GM18909 (cell line): ENCODE results near the gene NID2.

Source experiments
- ATAC-seq: cut with Tn5 transposase; IDR thresholded peaks from one replicate; pipeline ENCODE4 v1.9.1; 2021; ENCODE audit warnings: mild to moderate bottlenecking; ENCODE audit not compliant: unreplicated experiment, poor library complexity

The NID2 gene

DNA sequence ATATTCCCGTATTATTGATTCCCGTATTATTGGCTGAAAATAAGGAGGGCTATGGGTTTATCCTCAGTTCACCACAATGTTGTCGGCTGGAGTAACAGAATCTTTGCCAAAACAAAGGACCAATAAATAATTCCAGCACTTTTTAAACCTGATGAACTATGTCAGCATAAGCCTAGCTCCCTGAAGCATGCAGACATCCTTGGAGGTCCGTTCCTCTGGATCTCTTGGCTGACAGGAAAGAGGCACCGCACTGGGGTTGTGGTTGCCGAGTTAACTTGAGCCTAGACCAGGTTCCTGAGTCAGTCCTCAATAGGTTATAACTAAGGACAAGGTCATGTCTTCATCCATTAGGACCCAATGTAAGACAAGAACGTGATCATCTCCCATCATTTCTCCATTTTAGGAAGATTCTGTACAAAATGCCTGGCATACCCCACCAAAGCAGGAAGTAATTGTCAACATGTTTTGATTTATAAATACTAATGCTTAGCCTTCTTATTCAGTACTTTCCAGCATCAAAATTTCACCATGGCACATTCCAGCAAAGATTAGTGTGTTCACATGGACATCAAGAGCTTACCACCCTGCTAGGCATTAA is 36.6 kb downstream of the NID2 start:
- ATAC-seq, result no peak

DNA sequence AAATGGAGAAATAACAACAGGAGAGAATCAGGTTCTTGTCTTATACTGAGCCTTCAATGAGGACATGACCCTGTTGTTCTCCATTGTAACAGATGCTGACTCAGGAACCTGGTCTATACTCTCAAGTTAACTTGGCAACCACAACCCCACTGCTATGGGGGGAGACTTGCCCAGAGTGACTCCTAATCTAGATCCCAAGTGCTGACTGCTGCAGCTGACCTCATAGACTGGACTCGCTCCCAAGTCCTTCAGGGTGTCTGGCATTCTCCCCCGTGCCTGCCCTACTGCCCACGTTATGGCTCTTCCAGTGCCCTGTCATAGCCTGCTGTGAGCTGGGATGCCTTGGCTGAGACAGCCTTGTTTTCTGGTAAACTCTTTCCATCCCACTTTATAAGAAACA is 37.1 kb downstream of the NID2 start:
- ATAC-seq, result no peak

DNA sequence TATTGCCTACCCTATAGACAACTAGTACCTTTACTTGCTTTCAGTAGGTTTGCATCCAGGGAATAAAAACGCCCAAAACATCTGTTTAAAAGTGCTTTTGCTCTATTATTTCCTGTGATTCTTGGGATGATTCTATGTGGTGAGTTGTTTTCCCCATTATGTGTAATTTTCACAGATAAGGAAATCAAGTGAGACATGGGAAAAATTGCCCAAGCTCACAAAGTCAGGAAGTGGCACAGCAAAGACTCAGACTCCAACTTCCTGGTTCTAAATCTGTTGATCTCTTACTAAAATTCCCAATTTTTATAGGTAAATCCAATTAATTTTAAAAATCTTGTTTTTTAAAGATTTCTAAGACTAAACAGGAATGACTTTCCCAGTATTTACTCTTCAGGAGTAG is 39.0 kb downstream of the NID2 start:
- no peak for ATAC-seq

DNA sequence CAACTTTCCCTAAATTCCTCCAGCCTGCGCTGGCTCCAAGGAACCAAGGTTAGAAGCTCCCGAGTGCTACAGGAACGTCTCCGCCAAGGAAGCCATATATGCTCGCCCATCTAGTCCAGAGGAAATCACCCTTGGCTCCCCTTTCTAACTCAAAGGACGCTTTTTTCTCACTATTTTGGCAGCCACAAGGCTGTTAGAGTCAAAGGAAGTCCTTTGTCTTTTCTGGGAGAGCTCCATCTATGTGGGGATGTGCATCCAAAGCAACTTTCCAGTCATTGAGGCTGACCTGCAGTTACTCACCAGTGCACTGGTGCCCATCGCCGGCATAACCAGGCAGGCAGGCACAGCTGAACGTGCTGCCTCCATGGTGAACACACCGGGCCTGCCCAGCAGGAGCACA is 42.0 kb downstream of the NID2 start:
- no peak for ATAC-seq

DNA sequence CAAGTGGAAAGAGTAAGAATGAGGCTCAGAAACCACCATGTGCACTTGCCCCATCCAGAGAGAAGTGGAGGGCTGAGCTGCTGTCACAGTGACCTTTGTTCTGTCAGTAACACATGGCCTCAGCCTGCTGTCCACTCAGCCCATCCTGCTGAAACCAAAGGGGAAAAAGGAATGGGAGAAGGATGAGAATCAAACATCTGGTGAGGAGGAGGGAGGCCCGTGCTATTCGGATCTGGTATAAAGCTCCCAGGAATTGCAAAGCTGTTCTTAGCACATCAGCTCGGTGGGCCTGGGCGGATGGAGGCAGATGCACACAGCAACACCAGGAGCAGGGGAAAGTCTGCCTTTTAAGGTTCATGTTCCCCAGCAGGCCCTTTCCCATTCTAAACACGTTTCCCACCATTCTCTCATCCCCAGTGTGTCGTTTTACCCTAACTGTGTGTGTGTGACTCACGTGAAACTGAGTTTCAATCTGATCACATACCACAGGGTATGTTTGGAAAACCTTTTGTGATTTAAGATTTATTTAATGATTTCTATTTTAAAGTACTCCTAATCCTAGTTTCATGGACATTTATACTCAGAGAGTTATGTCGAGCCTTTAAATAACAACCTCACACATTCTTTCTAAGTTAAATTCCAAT is 42.7 kb downstream of the NID2 start:
- no peak for ATAC-seq

DNA sequence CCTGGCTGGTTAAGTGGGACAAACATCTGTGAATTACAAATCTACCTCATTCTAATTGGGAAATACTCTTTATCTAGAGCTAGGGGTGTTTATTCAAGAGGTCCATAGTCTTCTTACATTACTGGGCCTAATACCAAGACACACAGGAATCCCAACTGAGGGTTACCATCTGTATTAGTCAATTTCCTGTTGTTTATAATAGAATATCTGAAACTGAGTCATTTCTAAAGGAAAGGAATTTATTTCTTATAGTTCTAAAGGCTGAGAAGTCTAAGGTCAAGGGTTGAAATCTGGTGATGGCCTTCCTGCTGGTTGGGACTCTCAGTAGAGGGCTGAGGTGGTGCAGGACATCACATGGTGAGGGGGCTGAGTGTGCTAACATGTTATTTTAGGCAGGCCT is 43.5 kb downstream of the NID2 start:
- no peak for ATAC-seq

DNA sequence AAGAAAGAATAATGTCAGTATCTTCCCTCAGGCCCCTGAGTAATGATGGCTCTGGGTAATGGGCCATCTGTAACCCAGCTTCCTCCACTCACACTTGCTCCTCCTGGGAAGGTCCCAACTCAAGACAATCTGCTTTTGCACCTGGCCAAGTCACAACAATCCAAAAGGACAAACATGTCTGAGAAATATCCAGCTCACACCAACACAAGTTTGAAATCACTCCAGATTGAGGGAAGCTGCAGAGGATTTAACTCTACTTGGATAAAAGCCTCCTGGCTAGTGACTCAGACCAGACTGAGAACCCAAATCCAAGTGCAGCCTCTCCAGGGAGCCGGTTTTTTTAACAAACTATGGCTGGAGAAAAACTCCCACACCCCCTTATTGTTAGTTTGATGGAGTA is 45.3 kb downstream of the NID2 start:
- ATAC-seq, result no peak

DNA sequence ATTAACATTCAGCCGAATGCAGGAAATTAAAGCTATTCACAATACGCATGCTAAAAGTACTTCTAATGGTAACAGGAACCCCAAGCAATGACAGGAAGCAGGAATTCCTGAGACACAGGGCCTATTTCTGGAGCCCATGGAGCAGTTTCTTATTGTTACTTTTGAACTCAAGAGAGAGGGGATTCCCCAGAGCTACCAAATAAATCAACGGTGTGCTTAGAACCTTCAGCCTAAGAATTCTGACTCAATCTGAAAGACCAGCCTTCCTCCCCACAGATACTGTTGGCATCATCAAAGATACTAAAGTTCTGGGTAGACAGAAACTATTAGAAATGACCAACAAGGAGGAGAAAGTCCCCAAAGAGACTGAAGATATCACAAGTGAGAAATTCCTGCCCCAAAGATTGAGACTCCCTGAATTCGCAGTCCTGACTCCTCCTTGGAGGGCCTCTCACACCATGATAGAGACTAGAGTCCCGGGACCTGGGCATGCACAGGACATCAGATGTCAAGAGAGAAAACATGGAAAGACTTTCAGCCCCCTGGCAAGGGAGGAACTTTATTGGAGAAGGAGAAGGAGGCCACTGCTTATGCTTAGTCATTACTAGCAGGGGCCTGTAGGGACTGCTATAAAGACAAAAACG is 46.8 kb downstream of the NID2 start:
- ATAC-seq, result peak; percentile 84

DNA sequence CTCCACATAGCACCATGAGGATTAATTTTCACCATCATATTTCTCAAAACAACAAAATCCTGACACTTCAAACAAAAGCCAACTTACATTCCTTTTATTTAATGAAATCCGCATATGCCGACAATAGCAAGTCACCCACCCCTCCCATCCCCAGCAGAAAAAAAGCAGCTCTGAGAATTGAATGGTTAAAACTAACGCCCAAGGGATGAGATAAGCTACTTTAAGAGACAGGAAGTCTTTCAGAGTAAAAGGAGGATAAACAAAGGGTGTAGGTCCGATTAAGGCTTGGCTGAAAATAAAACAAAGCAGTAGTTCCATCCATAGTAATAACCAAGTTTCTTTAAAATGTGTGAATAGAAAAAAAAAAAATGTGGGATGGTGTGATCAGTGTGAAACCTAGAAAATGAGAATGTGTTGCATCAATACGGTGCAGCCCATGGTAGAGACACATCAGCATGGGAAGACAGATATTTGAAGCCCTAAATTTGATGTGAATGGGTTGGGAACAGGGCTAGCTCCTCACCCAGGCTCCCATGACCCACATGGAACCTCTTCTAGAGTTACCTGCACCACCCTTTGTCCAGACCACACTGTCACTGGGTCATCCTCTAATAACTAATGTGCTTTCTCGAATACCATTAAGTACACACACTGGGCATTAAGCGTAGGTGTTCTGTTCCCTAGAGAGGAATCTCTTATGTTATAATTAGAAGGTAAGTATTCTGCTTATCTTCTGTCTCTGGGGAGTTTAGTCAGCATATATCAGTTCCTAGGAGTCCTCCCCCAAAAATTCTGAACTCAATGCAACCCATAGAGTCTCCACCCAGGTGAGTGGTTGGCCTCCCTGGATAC is 47.8 kb downstream of the NID2 start:
- ATAC-seq, result no peak

DNA sequence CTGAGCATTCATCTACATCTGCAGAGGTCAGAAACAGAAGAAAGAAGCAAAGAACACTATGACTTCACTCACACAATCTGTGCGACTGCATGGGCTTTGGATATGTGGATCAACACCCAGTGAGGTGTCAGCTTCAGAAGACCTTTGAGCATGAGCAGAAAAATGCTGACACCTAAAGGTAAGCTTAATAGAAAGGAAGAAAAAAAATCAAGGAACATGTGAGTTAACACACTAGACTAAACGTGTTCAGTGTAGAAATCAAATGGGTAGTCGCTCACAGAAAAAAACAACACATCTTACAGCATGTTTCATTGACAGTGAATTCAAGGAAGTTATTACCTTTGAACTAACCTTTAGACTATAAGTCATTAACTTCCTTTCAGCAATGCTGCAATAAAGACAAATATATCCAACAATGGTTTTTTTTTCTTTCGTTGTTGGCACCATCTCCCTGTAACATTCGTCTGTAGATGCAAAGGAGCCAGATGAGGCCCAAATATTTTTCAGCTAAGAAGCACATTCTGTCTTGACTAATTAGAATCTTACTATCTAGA is 48.6 kb downstream of the NID2 start:
- no peak for ATAC-seq

DNA sequence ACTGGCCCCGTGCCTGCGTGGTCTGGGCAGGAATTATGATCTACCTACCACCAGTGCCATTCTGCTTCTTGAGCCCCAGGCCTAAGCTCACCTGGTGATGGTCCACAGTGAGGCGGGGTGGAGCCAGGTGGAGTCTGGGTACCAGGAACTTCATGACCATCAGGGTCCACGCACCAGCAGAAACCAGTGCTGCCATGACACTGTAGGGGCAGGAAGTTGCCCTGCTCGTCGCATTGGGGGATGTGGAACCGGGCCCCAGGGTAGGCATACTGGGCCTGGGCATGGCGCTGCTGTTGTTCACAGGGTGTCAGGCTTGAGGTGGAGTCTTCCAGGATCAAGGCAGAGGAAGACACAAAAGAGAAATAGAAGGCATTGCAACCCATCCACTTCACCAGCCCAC is 49.9 kb downstream of the NID2 start:
- ATAC-seq, result no peak

DNA sequence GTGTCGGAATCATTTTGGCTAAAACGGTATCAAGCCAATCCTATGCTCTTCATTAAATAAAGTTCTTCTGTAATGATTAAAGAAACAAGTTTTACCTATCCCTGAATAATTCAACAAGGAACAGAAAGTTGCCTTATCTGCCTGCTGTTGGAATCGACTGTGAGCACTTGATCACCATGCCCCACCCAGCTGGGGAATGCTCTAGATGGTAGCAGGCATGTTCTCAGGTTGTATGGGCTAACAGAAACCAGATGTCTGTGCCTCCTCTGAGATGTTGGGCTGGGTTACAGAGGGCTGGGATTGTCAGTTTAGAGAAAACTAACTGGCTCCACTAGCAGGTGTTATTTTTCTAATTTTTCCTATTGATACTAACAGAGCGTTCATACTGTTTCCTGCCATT is 50.6 kb downstream of the NID2 start:
- no peak for ATAC-seq

DNA sequence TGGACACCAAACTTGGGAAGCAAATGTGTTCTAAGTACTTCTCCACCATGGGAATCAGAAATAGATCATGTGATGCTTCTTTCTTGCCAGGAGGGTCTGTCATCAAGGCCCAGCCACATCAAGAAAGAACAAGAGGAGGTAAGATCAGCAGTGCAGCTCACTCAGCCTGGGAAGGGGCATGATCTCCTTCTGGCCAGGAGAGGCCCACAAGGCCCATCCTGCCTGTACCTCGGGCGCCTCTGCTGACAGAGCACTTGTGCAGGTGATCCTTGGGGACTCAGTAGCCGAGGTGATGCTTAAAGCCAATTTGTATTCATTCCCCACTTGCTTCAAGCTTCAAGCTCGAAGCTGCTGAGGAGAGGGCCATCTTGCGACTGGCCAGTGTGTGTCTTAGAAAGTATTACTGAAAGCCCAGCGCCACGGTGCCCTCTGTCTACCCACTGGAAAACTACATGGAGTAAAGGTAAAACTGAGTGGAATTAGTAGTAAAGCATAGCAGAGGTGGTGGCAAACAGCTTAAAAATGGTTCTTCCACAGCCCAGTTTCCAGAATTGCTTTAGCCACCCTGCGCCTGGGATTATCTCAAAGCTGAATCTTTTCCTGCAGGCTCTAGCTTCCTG is 53.3 kb downstream of the NID2 start:
- no peak for ATAC-seq

DNA sequence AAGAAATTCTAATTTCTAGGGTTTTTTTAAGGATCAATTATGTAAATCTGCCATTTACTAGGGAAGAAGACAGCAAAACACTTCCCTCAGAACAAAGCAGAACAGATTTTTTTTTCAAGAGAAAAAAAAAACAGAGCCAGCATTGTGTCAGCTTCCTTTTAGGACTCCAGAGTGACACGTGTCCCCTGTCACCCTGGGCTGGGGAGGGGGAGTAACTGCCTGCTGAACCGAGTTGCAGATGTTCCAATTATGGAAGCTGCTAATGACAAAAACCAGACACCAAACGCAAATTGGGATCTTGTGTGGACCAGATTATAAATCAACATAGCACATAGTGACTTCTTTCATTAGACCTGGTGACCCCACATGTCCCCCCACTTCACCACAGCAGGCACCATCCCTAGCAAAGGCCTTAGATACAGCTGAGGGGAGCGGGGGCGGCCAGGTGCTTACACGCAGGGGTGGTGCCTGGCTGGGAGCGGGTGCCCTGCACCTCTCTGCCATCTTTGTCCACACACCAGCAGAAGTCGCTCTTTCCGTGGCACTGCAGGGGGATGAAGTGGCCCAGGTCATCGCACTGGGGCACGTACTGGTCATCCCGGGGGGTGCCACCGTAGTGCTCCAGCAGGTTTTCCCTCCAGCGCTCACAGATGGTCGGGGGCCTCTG is 54.1 kb downstream of the NID2 start:
- no peak for ATAC-seq

DNA sequence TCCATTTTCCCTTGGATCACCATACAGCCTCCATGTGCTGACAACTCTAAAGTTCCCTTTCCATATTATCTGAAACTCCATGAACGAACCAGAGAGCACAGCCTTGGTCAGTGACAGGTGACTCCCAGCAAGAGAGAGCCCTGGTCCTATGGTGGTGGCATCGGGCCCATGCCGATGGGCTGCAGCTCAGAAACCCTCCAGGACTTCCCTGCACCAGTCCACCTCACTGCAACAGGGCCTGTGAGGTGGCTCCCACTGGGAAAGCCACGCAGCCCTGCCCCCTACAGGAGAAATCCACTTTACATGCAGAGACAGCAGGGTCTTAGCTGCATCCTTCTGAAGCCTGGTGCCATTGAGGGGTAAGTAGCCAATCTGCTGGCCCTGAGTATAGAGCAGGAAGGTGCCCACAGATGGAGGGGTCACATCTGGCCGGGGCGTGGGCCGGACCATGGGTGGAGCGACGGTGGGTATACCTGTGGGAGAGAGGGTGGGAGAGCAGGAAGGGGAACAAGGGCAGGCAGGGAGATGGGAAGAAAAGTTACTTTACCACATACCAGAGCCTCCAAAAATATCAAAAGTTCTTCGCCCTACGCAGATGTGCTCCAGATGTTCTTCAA is 54.8 kb downstream of the NID2 start:
- no peak for ATAC-seq

DNA sequence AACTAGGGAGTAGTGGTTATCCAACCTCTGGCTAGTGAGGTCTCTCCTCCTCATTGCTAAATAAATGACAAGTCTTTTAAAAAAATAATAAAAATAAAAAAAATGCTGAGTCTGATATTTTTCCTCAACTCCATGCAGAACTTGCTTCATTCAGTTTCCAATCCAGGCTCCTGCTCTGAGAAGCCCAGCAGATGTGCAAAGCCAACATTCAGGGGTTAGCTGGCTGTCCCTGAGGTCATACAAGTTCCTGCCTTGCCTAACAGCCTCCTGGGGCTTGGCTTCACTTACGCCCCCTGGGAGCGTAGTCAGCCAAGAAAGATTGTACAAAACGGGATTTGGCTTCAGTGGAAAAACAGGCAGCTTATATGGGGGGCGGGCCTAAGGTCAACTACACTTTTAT is 56.2 kb downstream of the NID2 start:
- no peak for ATAC-seq

DNA sequence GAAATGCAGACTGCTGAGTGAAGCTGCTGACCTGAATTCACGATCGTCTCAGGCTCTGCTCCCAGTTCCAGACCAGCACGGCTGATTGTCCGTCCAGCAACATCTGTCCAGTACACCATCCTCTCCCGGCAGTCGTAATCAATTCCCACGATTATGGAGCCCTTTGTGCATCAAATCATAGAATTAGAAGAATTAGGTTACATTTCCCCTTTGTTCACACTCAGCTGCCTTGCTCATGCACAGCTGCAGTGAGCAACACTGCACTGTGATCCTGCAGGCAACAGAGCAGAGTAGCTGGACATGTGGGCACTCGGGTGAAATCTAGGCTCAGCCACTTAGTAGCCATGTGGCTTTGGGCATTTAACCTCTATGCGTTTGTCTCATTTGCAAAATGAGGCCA is 57.3 kb downstream of the NID2 start:
- no peak for ATAC-seq

DNA sequence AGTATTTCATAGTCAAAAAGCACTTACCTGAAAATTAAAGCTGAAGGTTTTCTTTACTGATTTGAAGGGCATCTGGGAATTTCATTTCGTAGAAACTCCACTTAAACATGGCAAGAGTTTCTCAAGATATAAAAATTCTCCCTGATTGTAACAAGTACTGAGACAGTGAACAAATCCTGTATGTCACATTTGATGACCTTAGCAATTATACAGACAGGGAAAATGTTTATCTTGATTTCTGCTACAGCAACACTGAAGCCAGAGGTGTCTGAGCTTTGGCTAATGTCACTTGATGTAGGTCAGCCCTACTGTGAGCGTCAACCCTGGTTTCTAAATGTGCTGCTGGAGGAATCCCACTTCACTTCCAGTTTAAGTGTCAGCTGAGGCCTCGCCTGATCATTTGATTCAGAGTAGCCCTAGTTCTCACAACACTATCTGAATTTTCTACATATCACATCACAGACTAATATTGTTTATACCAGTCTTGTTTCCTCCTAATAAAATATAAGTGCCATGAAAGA is 58.6 kb downstream of the NID2 start:
- ATAC-seq, result no peak

DNA sequence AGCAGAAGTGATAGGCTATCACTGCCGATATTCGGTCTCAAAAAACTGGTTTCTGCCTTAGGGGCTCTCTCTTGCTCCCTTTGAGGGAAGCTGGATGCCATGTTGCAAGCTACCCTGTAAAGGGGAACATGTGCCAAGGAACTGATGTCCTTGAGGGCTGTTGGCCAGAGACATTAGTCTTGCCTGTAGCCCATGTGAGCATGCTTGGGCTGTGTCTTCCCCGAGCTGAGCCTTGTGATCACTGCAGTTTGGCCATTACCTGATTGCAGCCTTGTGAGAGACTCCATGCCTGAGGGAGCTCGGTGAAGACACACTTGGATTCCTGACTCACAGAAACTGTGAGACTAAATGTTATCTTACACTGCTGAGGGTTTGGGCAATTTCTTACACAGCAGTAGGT is 60.7 kb downstream of the NID2 start:
- no peak for ATAC-seq
